Epithelial cell of esophagus (primary cell): ENCODE results near the gene IPO13.

ENCODE experiments used
- DNase-seq: peaks from one replicate; pipeline ENCODE4 v3.0.0; 2010; ENCODE audit warnings: low read depth
- H3K4me3 ChIP-seq: 2 replicates; pipeline ENCODE4 v1.5.1; 2011; ENCODE audit warnings: mild to moderate bottlenecking, low read length, control low read depth
- TF ChIP-seq, protein P1 (sequence below): IDR thresholded peaks from 2 replicates; pipeline ENCODE4 v1.5.1; 2011; ENCODE audit warnings: low read depth, mild to moderate bottlenecking, low read length, control low read depth, inconsistent platforms; ENCODE audit not compliant: insufficient read depth; ENCODE audit errors: missing control alignments

Gene IPO13

GRCh38 chr1:43986712-43987111, 40.0 kb downstream of the IPO13 start:
- TF ChIP-seq, protein P1, sequence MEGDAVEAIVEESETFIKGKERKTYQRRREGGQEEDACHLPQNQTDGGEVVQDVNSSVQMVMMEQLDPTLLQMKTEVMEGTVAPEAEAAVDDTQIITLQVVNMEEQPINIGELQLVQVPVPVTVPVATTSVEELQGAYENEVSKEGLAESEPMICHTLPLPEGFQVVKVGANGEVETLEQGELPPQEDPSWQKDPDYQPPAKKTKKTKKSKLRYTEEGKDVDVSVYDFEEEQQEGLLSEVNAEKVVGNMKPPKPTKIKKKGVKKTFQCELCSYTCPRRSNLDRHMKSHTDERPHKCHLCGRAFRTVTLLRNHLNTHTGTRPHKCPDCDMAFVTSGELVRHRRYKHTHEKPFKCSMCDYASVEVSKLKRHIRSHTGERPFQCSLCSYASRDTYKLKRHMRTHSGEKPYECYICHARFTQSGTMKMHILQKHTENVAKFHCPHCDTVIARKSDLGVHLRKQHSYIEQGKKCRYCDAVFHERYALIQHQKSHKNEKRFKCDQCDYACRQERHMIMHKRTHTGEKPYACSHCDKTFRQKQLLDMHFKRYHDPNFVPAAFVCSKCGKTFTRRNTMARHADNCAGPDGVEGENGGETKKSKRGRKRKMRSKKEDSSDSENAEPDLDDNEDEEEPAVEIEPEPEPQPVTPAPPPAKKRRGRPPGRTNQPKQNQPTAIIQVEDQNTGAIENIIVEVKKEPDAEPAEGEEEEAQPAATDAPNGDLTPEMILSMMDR: peak; percentile 29
- DNase-seq: no peak
- H3K4me3 ChIP-seq: no peak overlapping the region

DNA sequence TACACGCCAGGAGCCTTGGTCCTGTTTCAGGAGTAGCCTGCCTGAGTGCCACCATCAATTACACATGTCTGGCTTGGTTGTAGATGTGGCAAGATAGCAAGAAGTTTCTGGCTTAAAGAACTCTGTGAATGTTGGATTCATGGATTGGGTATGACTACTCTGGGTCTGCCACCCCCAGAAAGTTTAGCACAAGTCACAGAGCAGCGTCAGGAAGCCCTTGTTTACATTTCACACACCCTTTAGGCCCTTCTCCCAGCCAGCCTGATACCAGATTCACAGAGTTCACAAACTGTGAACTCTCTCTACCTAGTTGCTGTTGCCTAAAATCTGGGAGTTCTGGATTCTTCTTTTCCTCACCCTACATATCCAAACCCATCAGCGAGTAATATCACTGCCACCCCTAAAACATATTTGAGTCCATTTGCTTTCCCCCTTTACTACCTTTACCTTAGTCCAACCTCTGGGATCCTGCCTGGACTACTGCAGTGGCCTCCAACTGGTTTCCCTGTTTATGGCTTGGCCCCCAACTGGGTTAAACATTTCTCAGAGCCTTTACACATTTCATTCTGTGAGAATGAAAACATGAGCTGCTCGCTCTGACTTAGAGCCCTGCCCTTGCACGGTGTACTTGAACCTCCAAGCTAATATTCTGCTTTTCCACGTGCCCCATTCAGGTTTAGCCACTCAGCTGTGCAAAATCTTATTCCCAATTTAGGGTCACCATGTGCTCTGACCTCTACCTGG, 40.6 kb downstream of the IPO13 start:
- TF ChIP-seq, protein P1: no peak
- DNase-seq: no peak
- no peak overlapping the region for H3K4me3 ChIP-seq

GRCh38 chr1:43990271-43991199, 43.8 kb downstream of the IPO13 start:
- peak; percentile 29 for DNase-seq

GRCh38 chr1:43991200-43991475, 44.4 kb downstream of the IPO13 start:
- no peak for DNase-seq
- TF ChIP-seq, protein P1: no peak
- H3K4me3 ChIP-seq: peak overlapping the region; percentile 62

More at GRCh38 chr1:43990271-43991199, 43.8 kb downstream of the IPO13 start:
- peak overlapping the region; percentile 62 for H3K4me3 ChIP-seq
- TF ChIP-seq, protein P1: no peak

GRCh38 chr1:43991476-43992231, 44.9 kb downstream of the IPO13 start, which contains the start of gene CCDC24:
Gene CCDC24, plus strand, starts transcription at chr1:43991599. Its CDS starts 280 bp downstream, at chr1:43991879.
- H3K4me3 ChIP-seq: peak within 1 kb of the TSS; percentile 62
- TF ChIP-seq, protein P1: no peak
- DNase-seq: peak; percentile 81

- no peak for DNase-seq
- TF ChIP-seq, protein P1: no peak
- peak overlapping the region; percentile 62 for H3K4me3 ChIP-seq
Observed at GRCh38 chr1:43992232-43992995, 45.7 kb downstream of the IPO13 start.
